Liver (tissue), 3 donors: ENCODE measurements around the gene GPR183.

Experiments used
- EGR1 ChIP-seq, 2 donors: IDR thresholded peaks; 2 replicates each; pipeline ENCODE4 v1.6.1; 2016 to 2018; ENCODE audit warnings: antibody characterized with exemption in 2 of 2, low read depth in 2 of 2
- FOXA1 ChIP-seq: IDR thresholded peaks from 2 replicates; pipeline ENCODE4 v1.6.1; 2016; ENCODE audit warnings: antibody characterized with exemption
- JUND ChIP-seq, 2 donors: IDR thresholded peaks; 2 replicates each; pipeline ENCODE4 v1.6.1; 2016; ENCODE audit warnings: antibody characterized with exemption in 2 of 2
- RAD21 ChIP-seq, 2 donors: IDR thresholded peaks; 2 replicates each; pipeline ENCODE4 v1.6.1; 2016; ENCODE audit warnings: antibody characterized with exemption in 2 of 2, mild to moderate bottlenecking in 2 of 2
- RXRA ChIP-seq, 2 donors: IDR thresholded peaks; 2 replicates each; pipeline ENCODE4 v1.6.1; 2017 to 2018; ENCODE audit warnings: antibody characterized with exemption in 2 of 2, mild to moderate bottlenecking in 1 of 2
- TAF1 ChIP-seq: conservative IDR thresholded peaks from 2 replicates; pipeline ENCODE4 v1.6.1; 2016; ENCODE audit warnings: antibody characterized with exemption, mild to moderate bottlenecking
- YY1 ChIP-seq: IDR thresholded peaks from 2 replicates; pipeline ENCODE4 v1.6.1; 2016; ENCODE audit warnings: antibody characterized with exemption, mild to moderate bottlenecking
- TF ChIP-seq, protein P1 (sequence below): fragments of 150-350 bp; IDR thresholded peaks from 2 replicates; pipeline ENCODE4 v1.5.1; 2017; ENCODE audit warnings: improper control_type of control experiment, low read depth, low read length; ENCODE audit not compliant: missing input control
- TF ChIP-seq, protein P2 (sequence below): IDR thresholded peaks from 2 replicates; pipeline ENCODE4 v1.6.1; 2016; ENCODE audit warnings: antibody characterized with exemption, mild to moderate bottlenecking
- TF ChIP-seq, protein P3 (sequence below): IDR thresholded peaks from 2 replicates; pipeline ENCODE4 v1.6.1; 2016; ENCODE audit warnings: antibody characterized with exemption
- donor health status: healthy.
- donor health status: healthy.

DNA sequence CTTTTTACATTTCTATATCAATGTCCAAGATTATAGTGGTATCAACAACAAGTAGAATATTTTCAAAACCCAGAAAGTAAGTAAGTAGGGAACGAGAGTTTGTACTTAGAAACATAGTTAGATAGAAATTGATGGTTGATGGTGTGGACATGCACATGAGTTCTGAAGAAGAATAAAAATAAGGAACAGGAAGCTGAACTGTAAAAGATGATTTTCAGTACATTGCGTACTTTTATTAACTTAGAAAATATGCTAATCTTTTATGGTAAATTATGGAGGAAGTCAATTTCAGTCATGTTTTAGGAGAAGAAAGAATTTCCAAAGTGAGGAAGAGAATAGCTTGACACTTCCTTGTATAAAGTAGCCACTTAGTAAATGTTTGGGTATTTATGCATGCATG is 36.7 kb downstream of the GPR183 start:
- TF ChIP-seq, protein P1, sequence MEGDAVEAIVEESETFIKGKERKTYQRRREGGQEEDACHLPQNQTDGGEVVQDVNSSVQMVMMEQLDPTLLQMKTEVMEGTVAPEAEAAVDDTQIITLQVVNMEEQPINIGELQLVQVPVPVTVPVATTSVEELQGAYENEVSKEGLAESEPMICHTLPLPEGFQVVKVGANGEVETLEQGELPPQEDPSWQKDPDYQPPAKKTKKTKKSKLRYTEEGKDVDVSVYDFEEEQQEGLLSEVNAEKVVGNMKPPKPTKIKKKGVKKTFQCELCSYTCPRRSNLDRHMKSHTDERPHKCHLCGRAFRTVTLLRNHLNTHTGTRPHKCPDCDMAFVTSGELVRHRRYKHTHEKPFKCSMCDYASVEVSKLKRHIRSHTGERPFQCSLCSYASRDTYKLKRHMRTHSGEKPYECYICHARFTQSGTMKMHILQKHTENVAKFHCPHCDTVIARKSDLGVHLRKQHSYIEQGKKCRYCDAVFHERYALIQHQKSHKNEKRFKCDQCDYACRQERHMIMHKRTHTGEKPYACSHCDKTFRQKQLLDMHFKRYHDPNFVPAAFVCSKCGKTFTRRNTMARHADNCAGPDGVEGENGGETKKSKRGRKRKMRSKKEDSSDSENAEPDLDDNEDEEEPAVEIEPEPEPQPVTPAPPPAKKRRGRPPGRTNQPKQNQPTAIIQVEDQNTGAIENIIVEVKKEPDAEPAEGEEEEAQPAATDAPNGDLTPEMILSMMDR: no peak
- TF ChIP-seq FOXA1 (no peak), RAD21 (IDR thresholded peaks at IDR 0.05) (no peak), EGR1 (IDR thresholded peaks at IDR 0.05; ENCODE audit: low read depth in 2 of 2) (no peak), JUND (IDR thresholded peaks at IDR 0.05) (no peak), RXRA (IDR thresholded peaks at IDR 0.05) (no peak), YY1 (no peak), TAF1 (no peak)
- TF ChIP-seq, protein P2, sequence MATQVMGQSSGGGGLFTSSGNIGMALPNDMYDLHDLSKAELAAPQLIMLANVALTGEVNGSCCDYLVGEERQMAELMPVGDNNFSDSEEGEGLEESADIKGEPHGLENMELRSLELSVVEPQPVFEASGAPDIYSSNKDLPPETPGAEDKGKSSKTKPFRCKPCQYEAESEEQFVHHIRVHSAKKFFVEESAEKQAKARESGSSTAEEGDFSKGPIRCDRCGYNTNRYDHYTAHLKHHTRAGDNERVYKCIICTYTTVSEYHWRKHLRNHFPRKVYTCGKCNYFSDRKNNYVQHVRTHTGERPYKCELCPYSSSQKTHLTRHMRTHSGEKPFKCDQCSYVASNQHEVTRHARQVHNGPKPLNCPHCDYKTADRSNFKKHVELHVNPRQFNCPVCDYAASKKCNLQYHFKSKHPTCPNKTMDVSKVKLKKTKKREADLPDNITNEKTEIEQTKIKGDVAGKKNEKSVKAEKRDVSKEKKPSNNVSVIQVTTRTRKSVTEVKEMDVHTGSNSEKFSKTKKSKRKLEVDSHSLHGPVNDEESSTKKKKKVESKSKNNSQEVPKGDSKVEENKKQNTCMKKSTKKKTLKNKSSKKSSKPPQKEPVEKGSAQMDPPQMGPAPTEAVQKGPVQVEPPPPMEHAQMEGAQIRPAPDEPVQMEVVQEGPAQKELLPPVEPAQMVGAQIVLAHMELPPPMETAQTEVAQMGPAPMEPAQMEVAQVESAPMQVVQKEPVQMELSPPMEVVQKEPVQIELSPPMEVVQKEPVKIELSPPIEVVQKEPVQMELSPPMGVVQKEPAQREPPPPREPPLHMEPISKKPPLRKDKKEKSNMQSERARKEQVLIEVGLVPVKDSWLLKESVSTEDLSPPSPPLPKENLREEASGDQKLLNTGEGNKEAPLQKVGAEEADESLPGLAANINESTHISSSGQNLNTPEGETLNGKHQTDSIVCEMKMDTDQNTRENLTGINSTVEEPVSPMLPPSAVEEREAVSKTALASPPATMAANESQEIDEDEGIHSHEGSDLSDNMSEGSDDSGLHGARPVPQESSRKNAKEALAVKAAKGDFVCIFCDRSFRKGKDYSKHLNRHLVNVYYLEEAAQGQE: no peak
- TF ChIP-seq, protein P3, sequence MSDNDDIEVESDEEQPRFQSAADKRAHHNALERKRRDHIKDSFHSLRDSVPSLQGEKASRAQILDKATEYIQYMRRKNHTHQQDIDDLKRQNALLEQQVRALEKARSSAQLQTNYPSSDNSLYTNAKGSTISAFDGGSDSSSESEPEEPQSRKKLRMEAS: no peak
